Cardiac atrium fibroblast (primary cell): ENCODE data around the gene NAGS. TPM values are rescaled to one million over a fixed set of nuclear protein-coding genes. Genes with fewer than 3 reads are reported as not detected.

Experiments used
- total RNA-seq: library from RNA; depleted of rRNA; stranded (reverse); fragments of >200 nt; gene quantifications from 2 replicates; pipeline ENCODE4 v1.2.3, GENCODE V29; 2015

NAGS gene
- total RNA-seq, result 2.2 and 3.9 TPM in 2 replicates

DNA sequence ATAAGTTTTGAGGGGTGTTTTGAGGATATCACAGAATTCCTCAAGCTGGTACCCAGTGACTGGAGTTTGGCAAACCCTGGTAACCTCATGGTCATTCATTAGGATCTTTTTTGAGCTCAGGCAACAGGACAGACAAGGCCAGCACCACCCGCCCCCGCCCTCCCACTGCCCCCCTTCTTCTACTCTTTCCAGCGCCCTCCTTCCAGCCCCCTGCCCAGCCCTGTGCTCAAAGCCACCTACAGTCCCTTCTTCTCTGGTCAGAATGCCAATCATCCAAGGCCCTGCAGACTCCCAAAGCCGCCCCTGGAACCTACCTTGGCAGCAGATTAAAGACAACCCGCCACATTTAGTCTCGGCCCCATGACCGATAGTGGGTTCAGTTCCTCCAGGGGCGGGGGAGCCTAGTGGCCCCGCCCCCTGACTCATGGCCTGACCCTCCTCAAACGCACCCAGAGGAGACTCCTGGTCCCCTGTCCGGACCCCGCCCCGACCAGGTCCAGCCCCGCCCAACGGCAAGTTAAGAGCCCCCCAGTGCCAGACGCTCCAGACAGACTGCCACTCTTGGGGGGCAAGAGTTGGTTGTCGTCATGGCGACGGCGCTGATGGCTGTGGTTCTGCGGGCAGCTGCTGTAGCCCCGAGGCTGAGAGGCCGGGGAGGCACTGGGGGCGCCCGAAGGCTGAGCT lies at the start of gene NAGS:
Gene NAGS, plus strand, starts transcription at position 546 of the 684 bp plus-strand sequence. Its CDS starts 42 bp downstream, at position 588.

DNA sequence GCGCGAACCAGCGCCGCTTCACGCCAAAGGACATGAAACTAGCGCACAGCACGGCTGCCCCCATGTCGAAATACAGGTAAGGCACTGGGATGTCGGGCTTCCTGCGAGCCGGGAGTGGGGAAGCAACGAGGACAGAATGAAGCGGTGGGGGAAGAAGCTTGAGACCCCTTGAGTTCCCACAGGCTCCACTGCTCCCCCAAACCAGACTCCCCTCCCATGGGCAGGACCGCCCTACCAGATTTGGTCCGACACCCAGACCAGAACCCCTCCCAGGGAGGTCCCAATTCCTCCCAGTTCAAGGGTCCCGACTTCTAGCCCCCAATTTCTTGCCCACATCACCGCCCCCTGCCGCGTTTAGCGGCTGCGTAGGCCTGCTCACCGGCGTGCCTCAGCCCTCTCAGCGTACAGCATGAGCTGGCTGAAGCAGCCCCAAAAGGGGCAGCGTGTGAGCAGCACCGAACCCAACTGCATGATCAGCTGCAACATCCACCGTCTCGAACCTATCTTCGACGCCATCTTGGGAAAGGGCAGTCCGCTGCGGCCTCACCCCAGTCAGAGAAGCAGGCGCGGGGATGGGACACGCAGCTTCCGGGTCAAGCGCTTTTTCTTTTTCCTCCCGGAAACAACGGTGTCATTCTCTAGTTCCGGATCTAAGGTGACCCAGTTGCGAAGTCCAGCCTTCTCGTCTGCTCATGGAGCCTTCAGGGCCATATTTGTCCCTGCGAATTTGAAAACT lies 10.2 kb downstream of the NAGS start, which contains the start of gene TMEM101:
Gene TMEM101, minus strand, starts transcription at position 527 of the 736 bp plus-strand sequence. Its CDS starts 11 bp downstream, at position 516.

Other genes starting within 250 kb of the NAGS start
- gene SOST, start 245.8 kb upstream of the NAGS start, total RNA-seq, result not detected in 2 replicates
- 32.9 and 42.4 TPM in 2 replicates for gene DUSP3, start 225.6 kb upstream of the NAGS start, total RNA-seq
- gene CFAP97D1, start 224.2 kb upstream of the NAGS start, total RNA-seq, result not detected in 2 replicates
- 4.4 and 6.3 TPM in 2 replicates for gene MPP3, start 171.5 kb upstream of the NAGS start, total RNA-seq
- gene CD300LG, start 157.4 kb upstream of the NAGS start, total RNA-seq, result not detected in 2 replicates
- gene MPP2, start 97.1 kb upstream of the NAGS start, total RNA-seq, result 5.2 and 10.3 TPM in 2 replicates
- gene PPY, start 62.1 kb upstream of the NAGS start, total RNA-seq, result not detected in 2 replicates
- not detected in 2 replicates for gene PYY, start 50.7 kb upstream of the NAGS start, total RNA-seq
- gene TMEM101, start 10.3 kb downstream of the NAGS start, total RNA-seq, result 33.2 and 38.9 TPM in 2 replicates
- 45.7 and 49.6 TPM in 2 replicates for gene LSM12, start 62.0 kb downstream of the NAGS start, total RNA-seq
- gene G6PC3, start 66.1 kb downstream of the NAGS start, total RNA-seq, result 52.3 and 55.6 TPM in 2 replicates
- gene HDAC5, start 119.0 kb downstream of the NAGS start, total RNA-seq, result 21.1 and 24.4 TPM in 2 replicates
- 1.3 and 3.1 TPM in 2 replicates for gene HROB, start 137.3 kb downstream of the NAGS start, total RNA-seq
- not detected in 2 replicates for gene ASB16, start 166.1 kb downstream of the NAGS start, total RNA-seq
- gene TMUB2, start 182.3 kb downstream of the NAGS start, total RNA-seq, result 25.8 and 31.8 TPM in 2 replicates
- gene ATXN7L3, start 195.3 kb downstream of the NAGS start, total RNA-seq, result 47.6 and 62.3 TPM in 2 replicates
- 31.4 and 44.9 TPM in 2 replicates for gene UBTF, start 215.1 kb downstream of the NAGS start, total RNA-seq